Measurements from ENCODE around the gene IFTAP. TPM values are rescaled to one million over a fixed set of nuclear protein-coding genes. Genes with fewer than 3 reads are reported as not detected.

The IFTAP gene
- total RNA-seq, 1 experiment from 2014 or later = 4.1 TPM

- TF ChIP-seq ATF6 (CRISPR knock-in tag; IDR thresholded peaks at IDR 0.05) (no peak), CREM (CRISPR knock-in tag; IDR thresholded peaks at IDR 0.05) (no peak), NR1H2 (CRISPR knock-in tag; IDR thresholded peaks at IDR 0.05) (no peak), KAT7 (CRISPR knock-in tag; IDR thresholded peaks at IDR 0.05; ENCODE audit: borderline replicate concordance) (no peak), RORB (CRISPR knock-in tag; IDR thresholded peaks at IDR 0.05) (no peak), GRHL2 (CRISPR knock-in tag; IDR thresholded peaks at IDR 0.05; ENCODE audit: insufficient replicate concordance, severe bottlenecking) (no peak), HMGXB4 (CRISPR knock-in tag; IDR thresholded peaks at IDR 0.05) (no peak), ZNF416 (CRISPR knock-in tag; IDR thresholded peaks at IDR 0.05) (no peak), ZSCAN18 (CRISPR knock-in tag; IDR thresholded peaks at IDR 0.05) (no peak), AR (CRISPR knock-in tag; IDR thresholded peaks at IDR 0.05) (no peak), OVOL2 (CRISPR knock-in tag; IDR thresholded peaks at IDR 0.05; ENCODE audit: borderline replicate concordance) (no peak)
These were observed 89.5 kb downstream of the IFTAP start (continued) for GRCh38 chr11:36683818-36684217.

GRCh38 chr11:36684840-36685801 lies 90.8 kb downstream of the IFTAP start:
- H3K9me3 Mint-ChIP-seq = peaks cover 83% of the 10 kb centered on the region
- H3K27ac Mint-ChIP-seq = no peak overlapping the region
- H3K4me1 Mint-ChIP-seq = no peaks in the 10 kb centered on the region
- ChIA-PET CTCF (no interaction called here), POLR2A (no interaction called here)
- H3K36me3 Mint-ChIP-seq = peaks cover 73% of the 10 kb centered on the region
- peaks cover 16% of the 10 kb centered on the region for H3K27me3 Mint-ChIP-seq (ENCODE audit: low read depth)
- no peak for DNase-seq (ENCODE audit: low spot score)
- H3K4me3 Mint-ChIP-seq = no peak overlapping the region
- TF ChIP-seq ZNF219 (CRISPR knock-in tag; IDR thresholded peaks at IDR 0.05; ENCODE audit: borderline replicate concordance) (no peak), CDX4 (CRISPR knock-in tag; IDR thresholded peaks at IDR 0.05; ENCODE audit: borderline replicate concordance) (no peak), MYBL2 (CRISPR knock-in tag; IDR thresholded peaks at IDR 0.05) (no peak)
- no peak for ATAC-seq
